Stimulated activated naive CD8-positive, alpha-beta T cell treated with anti-CD3 and anti-CD28 coated beads, Interleukin-15, Interleukin-2, amounts not matched to agents 100 U/mL and 50 U/mL, for 24 hours (primary cell): ENCODE measurements around the gene ACADM.
"Not testable (repeated sequence)": the region's sequence is repeated elsewhere in the genome, so short reads cannot be mapped to it uniquely, and the experiment has no call there.

Experiments used
- ATAC-seq: fragments of 150-1000 bp; cut with Tn5 transposase; one replicate; pipeline ENCODE4 v1.10.0; 2021
- DNase-seq: peaks from one replicate; pipeline ENCODE4 v3.0.0; 2021

The ACADM gene

GRCh38 chr1:75742047-75742625, 17.6 kb downstream of the ACADM start:
- no peak for ATAC-seq
- no peak for DNase-seq

- DNase-seq = no peak
- ATAC-seq = peak; percentile 43
Measured at GRCh38 chr1:75745276-75745675, 20.8 kb downstream of the ACADM start.

GRCh38 chr1:75757210-75757609, 32.7 kb downstream of the ACADM start:
- DNase-seq, ATAC-seq: not testable (repeated sequence)

- DNase-seq, ATAC-seq: not testable (repeated sequence)
Measured at GRCh38 chr1:75758543-75758942, 34.0 kb downstream of the ACADM start.

- ATAC-seq (no peak), DNase-seq (no peak)
Measured at GRCh38 chr1:75764057-75764655, 39.6 kb downstream of the ACADM start.

- ATAC-seq (no peak), DNase-seq (no peak)
Measured at GRCh38 chr1:75765697-75766355, 41.3 kb downstream of the ACADM start.

DNA sequence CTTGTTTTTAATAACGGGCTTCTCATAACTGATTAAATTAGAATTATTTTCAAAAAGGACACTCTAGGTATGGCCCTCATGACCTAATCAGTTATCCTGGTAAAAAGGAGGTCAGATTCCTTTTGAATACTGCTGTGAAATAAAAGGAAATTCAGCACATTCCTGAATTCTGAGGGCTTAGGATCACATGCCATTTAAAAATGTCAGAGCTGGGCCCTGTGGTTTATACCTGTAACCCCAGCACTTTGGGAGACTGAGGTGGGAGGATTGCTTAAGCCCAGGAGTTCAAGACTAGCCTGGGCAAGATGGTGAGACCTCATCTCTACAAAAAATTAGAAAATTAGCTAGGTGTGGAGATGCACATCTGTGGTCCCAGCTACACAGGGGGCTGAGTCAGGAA, 43.5 kb downstream of the ACADM start:
- ATAC-seq (peak; percentile 19), DNase-seq (no peak)

- ATAC-seq (no peak), DNase-seq (no peak)
Measured at GRCh38 chr1:75770761-75771160, 46.3 kb downstream of the ACADM start.

DNA sequence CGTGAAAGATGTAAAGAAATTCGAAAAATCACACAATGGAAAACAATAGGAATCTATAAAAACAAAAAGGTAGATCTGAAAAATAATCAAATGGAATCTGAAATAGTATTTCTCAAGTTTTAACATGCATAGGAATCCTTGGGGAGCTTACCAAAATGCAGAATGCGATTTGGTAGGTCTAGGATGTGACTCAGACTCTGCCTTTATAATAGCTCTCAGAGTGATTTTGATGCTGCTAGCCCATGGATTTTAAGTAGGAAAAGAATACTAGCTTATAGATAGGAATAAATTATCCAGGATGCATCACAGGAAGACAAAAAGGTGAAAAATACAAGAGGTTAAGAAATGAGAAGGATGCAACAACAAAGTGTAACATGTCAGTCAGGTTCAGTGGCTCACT, 47.5 kb downstream of the ACADM start:
- ATAC-seq = no peak
- DNase-seq = no peak

- not testable (repeated sequence) for ATAC-seq, DNase-seq
Measured at GRCh38 chr1:75777812-75778211, 53.3 kb downstream of the ACADM start.

DNA sequence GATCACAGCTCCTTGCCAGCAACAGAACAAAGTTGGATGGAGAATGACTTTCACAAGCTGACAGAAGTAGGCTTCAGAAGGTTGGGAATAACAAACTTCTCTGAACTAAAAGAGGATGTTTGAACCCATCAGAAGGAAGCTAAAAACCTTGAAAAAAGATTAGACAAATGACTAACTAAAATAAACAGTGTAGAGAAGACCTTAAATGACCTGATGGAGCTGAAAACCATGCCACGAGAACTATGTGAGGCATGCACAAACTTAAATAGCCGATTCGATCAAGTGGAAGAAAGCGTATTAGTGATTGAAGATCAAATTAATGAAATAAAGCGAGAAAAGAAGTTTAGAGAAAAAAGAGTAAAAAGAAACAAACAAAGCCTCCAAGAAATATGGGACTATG, 54.2 kb downstream of the ACADM start:
- not testable (repeated sequence) for DNase-seq, ATAC-seq

GRCh38 chr1:75780183-75780582, 55.7 kb downstream of the ACADM start:
- DNase-seq, ATAC-seq: not testable (repeated sequence)

- DNase-seq, ATAC-seq: not testable (repeated sequence)
Measured at GRCh38 chr1:75783920-75784319, 59.4 kb downstream of the ACADM start.

DNA sequence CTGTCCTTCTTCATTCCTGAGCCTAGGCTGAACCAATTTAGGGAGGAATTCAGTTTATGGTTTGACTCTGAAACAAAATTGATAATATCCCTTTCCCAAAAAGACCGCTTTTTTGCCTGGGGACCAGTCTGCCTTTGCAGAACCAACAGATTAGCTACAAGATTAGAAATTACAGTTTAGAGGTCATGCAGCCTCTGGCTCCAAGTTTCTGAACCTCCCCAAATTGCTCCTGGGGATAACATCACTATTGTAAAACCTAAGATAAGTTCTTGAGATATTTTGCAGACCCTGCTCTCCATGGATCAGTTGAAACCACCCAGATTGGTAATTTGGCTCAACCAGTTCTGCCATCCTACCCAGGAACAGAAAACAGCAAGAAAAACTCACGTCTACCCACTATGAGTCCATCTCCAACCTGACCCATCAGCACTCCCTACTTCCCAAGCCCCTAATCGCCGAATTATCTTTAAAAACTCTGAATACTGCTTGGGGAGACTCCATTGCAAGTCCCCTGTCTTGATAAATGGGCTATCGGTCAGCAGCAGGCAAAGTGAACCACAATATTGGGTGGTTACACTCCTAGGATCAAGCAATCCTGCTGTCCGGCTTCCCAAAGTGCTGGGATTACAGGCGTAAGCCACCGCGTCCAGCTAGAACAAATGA, 60.9 kb downstream of the ACADM start:
- no peak for DNase-seq
- no peak for ATAC-seq

- ATAC-seq (peak; percentile 95), DNase-seq (peak; percentile 96)
Measured at GRCh38 chr1:75785983-75786853, 61.7 kb downstream of the ACADM start, which contains the start of gene RABGGTB. TSS of gene RABGGTB (plus strand) at chr1:75786256. CDS start at chr1:75786272, 16 bp downstream.

- no peak for ATAC-seq
Measured at GRCh38 chr1:75786901-75787493, 62.5 kb downstream of the ACADM start.

DNA sequence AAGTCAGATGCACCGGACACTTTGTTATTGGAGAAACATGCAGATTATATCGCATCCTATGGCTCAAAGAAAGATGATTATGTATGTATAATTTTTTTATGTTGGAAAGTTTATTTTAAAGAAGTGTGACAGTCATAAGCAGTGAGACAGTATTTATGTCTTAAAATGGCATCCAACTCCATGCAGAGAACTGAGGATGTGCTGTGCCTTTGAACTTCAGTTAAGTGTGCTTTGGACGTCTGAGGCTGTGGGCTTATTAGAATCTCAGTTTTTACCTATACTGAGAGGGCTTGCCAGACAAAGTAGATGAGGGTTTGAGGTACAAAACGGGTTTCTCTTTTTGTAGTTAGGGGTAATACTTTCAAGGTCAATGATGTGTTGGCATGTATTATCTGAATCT, 63.0 kb downstream of the ACADM start:
- DNase-seq (no peak), ATAC-seq (no peak)

More at GRCh38 chr1:75786901-75787493, 62.5 kb downstream of the ACADM start:
- no peak for DNase-seq

GRCh38 chr1:75789988-75790387, 65.5 kb downstream of the ACADM start:
- ATAC-seq = no peak

GRCh38 chr1:75791022-75791421, 66.5 kb downstream of the ACADM start:
- ATAC-seq (no peak), DNase-seq (no peak)

More at GRCh38 chr1:75789988-75790387, 65.5 kb downstream of the ACADM start:
- no peak for DNase-seq

DNA sequence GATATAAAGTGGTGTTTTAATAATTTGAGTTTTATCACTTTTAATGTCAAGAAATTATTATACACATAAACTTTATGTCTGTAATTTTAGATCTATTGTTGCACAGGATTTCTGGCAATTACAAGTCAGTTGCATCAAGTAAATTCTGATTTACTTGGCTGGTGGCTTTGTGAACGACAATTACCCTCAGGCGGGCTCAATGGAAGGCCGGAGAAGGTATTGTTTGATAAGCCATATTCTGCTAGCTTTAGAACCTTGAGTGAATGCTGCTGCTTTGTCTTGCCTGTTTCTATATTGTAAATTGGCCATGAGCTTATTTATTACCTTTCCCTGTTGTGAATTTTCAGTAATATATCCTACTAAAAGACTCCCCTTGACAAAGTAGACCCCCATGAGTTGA, 67.6 kb downstream of the ACADM start:
- ATAC-seq (no peak), DNase-seq (no peak)

DNA sequence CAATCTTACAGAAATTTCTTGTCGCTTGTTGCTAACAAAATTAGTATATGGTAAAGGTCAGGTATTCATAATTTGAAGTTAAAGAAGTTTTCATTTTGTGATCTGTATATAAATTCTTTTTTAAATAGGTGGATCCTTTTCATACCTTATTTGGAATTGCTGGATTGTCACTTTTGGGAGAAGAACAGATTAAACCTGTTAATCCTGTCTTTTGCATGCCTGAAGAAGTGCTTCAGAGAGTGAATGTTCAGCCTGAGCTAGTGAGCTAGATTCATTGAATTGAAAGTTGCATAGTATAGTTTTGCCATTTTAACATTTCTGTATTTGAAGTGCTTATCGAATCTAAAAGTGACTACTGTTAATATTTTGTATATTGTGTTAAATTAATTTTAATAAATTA, 69.9 kb downstream of the ACADM start:
- no peak for ATAC-seq
- no peak for DNase-seq
